Neural cell (in vitro differentiated cells): ENCODE data around the gene RAF1.

Source experiments
- CTCF ChIP-seq: fragments of 450-650 bp; IDR thresholded peaks from 2 replicates; pipeline ENCODE4 v1.5.1; 2014; ENCODE audit warnings: antibody characterized with exemption, mild to moderate bottlenecking, moderate library complexity; ENCODE audit not compliant: poor library complexity, severe bottlenecking
- EP300 ChIP-seq: fragments of 450-650 bp; conservative IDR thresholded peaks from 2 replicates; pipeline ENCODE4 v1.6.1; 2014; ENCODE audit warnings: antibody characterized with exemption, mild to moderate bottlenecking, moderate library complexity; ENCODE audit not compliant: poor library complexity, severe bottlenecking
- EZH2 ChIP-seq: fragments of 200-600, 300-800 bp; shearing (Covaris generic), sonication (generic); IDR thresholded peaks from 2 replicates; pipeline ENCODE4 v1.6.1; 2014; ENCODE audit warnings: antibody characterized with exemption, low read length, borderline replicate concordance, mild to moderate bottlenecking; ENCODE audit not compliant: insufficient read depth, poor library complexity, severe bottlenecking
- MXI1 ChIP-seq: fragments of 450-650 bp; conservative IDR thresholded peaks from 2 replicates; pipeline ENCODE4 v1.6.1; 2014; ENCODE audit warnings: antibody characterized with exemption, mild to moderate bottlenecking; ENCODE audit not compliant: poor library complexity, severe bottlenecking
- POLR2AphosphoS5 ChIP-seq: IDR thresholded peaks from 2 replicates; pipeline ENCODE4 v1.6.1; 2012
- RAD21 ChIP-seq: fragments of 450-650 bp; conservative IDR thresholded peaks from 2 replicates; pipeline ENCODE4 v1.6.1; 2014; ENCODE audit warnings: antibody characterized with exemption, mild to moderate bottlenecking, moderate library complexity
- REST ChIP-seq: IDR thresholded peaks from 2 replicates; pipeline ENCODE4 v1.6.1; 2012; ENCODE audit warnings: borderline replicate concordance
- SMC3 ChIP-seq: fragments of 450-650 bp; conservative IDR thresholded peaks from 2 replicates; pipeline ENCODE4 v1.6.1; 2014; ENCODE audit warnings: antibody characterized with exemption, mild to moderate bottlenecking, moderate library complexity; ENCODE audit not compliant: poor library complexity
- TAF1 ChIP-seq: IDR thresholded peaks from 2 replicates; pipeline ENCODE4 v1.6.1; 2012; ENCODE audit warnings: low read depth

GRCh38 chr3:12700800-12701199, 36.9 kb upstream of the RAF1 start:
- TF ChIP-seq POLR2AphosphoS5 (no peak), CTCF (no peak), EP300 (no peak), TAF1 (no peak), REST (no peak), EZH2 (no peak), SMC3 (no peak), MXI1 (no peak), RAD21 (no peak)
